Upper lobe of left lung (tissue), 6 donors: ENCODE data around the gene SP3. TPM values are rescaled to one million over a fixed set of nuclear protein-coding genes. Genes with fewer than 3 reads are reported as not detected.

ENCODE experiments used
- ATAC-seq, 2 donors: fragments of 200-7000 bp; cut with Tn5 transposase; one replicate each; pipeline ENCODE4 v1.9.1; 2022; ENCODE audit warnings: mild to moderate bottlenecking in 2 of 2, moderate library complexity in 2 of 2; ENCODE audit not compliant: low FRiP score in 2 of 2
- DNase-seq, 2 donors: peaks; one replicate each; pipeline ENCODE4 v3.0.0-alpha.2; 2019 to 2020
- H3K27ac ChIP-seq, 4 donors: fragments of 200-600 bp; sonication (generic); one replicate each; pipeline ENCODE4 v1.5.1; 2016 to 2019
- H3K27me3 ChIP-seq, 4 donors: fragments of 200-600 bp; sonication (generic); one replicate each; pipeline ENCODE4 v1.5.1; 2017 to 2019
- H3K36me3 ChIP-seq, 4 donors: fragments of 200-600 bp; sonication (generic); one replicate each; pipeline ENCODE4 v1.5.1; 2016 to 2019
- H3K4me1 ChIP-seq, 4 donors: fragments of 200-600 bp; sonication (generic); one replicate each; pipeline ENCODE4 v1.5.1; 2018 to 2019
- H3K4me3 ChIP-seq, 4 donors: fragments of 200-600 bp; sonication (generic); one replicate each; pipeline ENCODE4 v1.5.1; 2017 to 2019; ENCODE audit warnings: mild to moderate bottlenecking in 2 of 4, moderate library complexity in 1 of 4
- H3K9me3 ChIP-seq, 4 donors: fragments of 200-600 bp; sonication (generic); one replicate each; pipeline ENCODE4 v1.5.1; 2018 to 2019
- CTCF ChIP-seq, 6 experiments: fragments of 450-650 bp in 4 of 6; fragments of 200-600 bp in 2 of 6; sonication (generic) in 2 of 6; IDR thresholded peaks; one replicate each; pipeline ENCODE4 v1.5.1; 2016 to 2019; ENCODE audit warnings: antibody characterized with exemption in 6 of 6
- EP300 ChIP-seq, 4 donors: sonication (generic); formaldehyde crosslinking; IDR thresholded peaks; one replicate each; pipeline ENCODE4 v1.5.1; 2017; ENCODE audit warnings: antibody characterized with exemption in 4 of 4, control low read depth in 2 of 4
- POLR2A ChIP-seq, 4 donors: fragments of 450-650 bp; IDR thresholded peaks; one replicate each; pipeline ENCODE4 v1.5.1; 2016 to 2017; ENCODE audit warnings: antibody characterized with exemption in 4 of 4, mild to moderate bottlenecking in 2 of 4
- POLR2AphosphoS5 ChIP-seq, 2 donors: sonication (generic); formaldehyde crosslinking; IDR thresholded peaks; one replicate each; pipeline ENCODE4 v1.5.1; 2017; ENCODE audit warnings: antibody characterized with exemption in 2 of 2
- WGBS, 2 donors: methylation state at CpG; one replicate each; pipeline ENCODE4 v1.1.5; 2017 to 2018; 5-methylcytosine and 5-hydroxymethylcytosine counted together
- total RNA-seq, 6 donors: library from RNA; depleted of rRNA in 4 of 6; stranded (reverse); fragments of >200 nt in 4 of 6; gene quantifications; one replicate each; pipeline versions ENCODE4 v1.1.0 to v1.2.1, GENCODE V29; 2016 to 2021
- donor health status: DM: no; HTN: no; CAD: no; lungs with moderate emphysema.
- donor health status: DM: no; HTN: yes; CAD: no; lungs with severe emphysema.

Gene SP3
- total RNA-seq, 6 donors from 2014 or later = 37.0 to 139 (median 77.0) TPM

- H3K36me3 ChIP-seq = no peaks in the 10 kb centered on the region
- TF ChIP-seq POLR2A (IDR thresholded peaks at IDR 0.05) (no peak), POLR2AphosphoS5 (IDR thresholded peaks at IDR 0.05) (no peak), EP300 (IDR thresholded peaks at IDR 0.05) (no peak), CTCF (IDR thresholded peaks at IDR 0.05) (no peak)
- H3K27ac ChIP-seq = no peak overlapping the region
- WGBS, 2 donors = 66 to 75% methylated on average over 5 of the region's 5 CpGs
- ATAC-seq (no peak), DNase-seq (no peak)
- no peaks in the 10 kb centered on the region for H3K9me3 ChIP-seq
- H3K4me1 ChIP-seq = peaks cover 2 to 7% (median 3%) of the 10 kb centered on the region in 4 donors
- no peak overlapping the region for H3K4me3 ChIP-seq
- H3K27me3 ChIP-seq = no peaks in the 10 kb centered on the region
Measured at GRCh38 chr2:174007010-174007409, 41.8 kb upstream of the SP3 start.

- Histone ChIP-seq H3K36me3 (no peaks in the 10 kb centered on the region), H3K4me3 (no peak overlapping the region), H3K27ac (no peak overlapping the region), H3K27me3 (no peaks in the 10 kb centered on the region), H3K9me3 (no peaks in the 10 kb centered on the region), H3K4me1 (peaks cover 0 to 3% (median 0%) of the 10 kb centered on the region in 4 donors)
- 94 to 95% methylated on average over 11 of the region's 11 CpGs for WGBS, 2 donors
- TF ChIP-seq EP300 (IDR thresholded peaks at IDR 0.05) (no peak), POLR2AphosphoS5 (IDR thresholded peaks at IDR 0.05) (no peak), CTCF (IDR thresholded peaks at IDR 0.05) (no peak)
- ATAC-seq (no peak), DNase-seq (peak in 1 of 2 donors; percentile 68)
Measured at GRCh38 chr2:174005801-174006419, 40.7 kb upstream of the SP3 start.

- Histone ChIP-seq H3K9me3 (no peaks in the 10 kb centered on the region), H3K4me1 (peaks cover 0 to 3% (median 0%) of the 10 kb centered on the region in 4 donors), H3K4me3 (no peak overlapping the region), H3K27me3 (no peaks in the 10 kb centered on the region), H3K27ac (no peak overlapping the region), H3K36me3 (no peaks in the 10 kb centered on the region)
- WGBS, 2 donors = 69 to 75% methylated on average over 4 of the region's 4 CpGs
- ATAC-seq (peak in 1 of 2 donors; percentile 89), DNase-seq (no peak)
- no peak for TF ChIP-seq POLR2A (IDR thresholded peaks at IDR 0.05)
- no peak for TF ChIP-seq EP300 (IDR thresholded peaks at IDR 0.05)
- TF ChIP-seq POLR2AphosphoS5 (IDR thresholded peaks at IDR 0.05) = no peak
- TF ChIP-seq CTCF (IDR thresholded peaks at IDR 0.05) = no peak
Measured at GRCh38 chr2:174004905-174005605, 39.9 kb upstream of the SP3 start.

GRCh38 chr2:174003720-174004695 is 38.8 kb upstream of the SP3 start:
- H3K9me3 ChIP-seq = no peaks in the 10 kb centered on the region
- ATAC-seq (no peak), DNase-seq (no peak)
- TF ChIP-seq CTCF (IDR thresholded peaks at IDR 0.05) (no peak), EP300 (IDR thresholded peaks at IDR 0.05) (no peak), POLR2A (IDR thresholded peaks at IDR 0.05) (no peak), POLR2AphosphoS5 (IDR thresholded peaks at IDR 0.05) (no peak)
- no peaks in the 10 kb centered on the region for H3K36me3 ChIP-seq
- peaks cover 0 to 5% (median 3%) of the 10 kb centered on the region in 4 donors for H3K4me1 ChIP-seq
- 82 to 87% methylated on average over 13 of the region's 13 CpGs for WGBS, 2 donors
- no peak overlapping the region for H3K4me3 ChIP-seq
- H3K27ac ChIP-seq = no peak overlapping the region
- no peaks in the 10 kb centered on the region for H3K27me3 ChIP-seq
